ENCODE results near the gene S100A6.
A peak's percentile ranks its signal among the peaks of the same experiment; 100 is the strongest.

S100A6 gene

GRCh38 chr1:153493343-153493960, 42.3 kb downstream of the S100A6 start:
- no peak for DNase-seq

GRCh38 chr1:153490272-153491051, 45.3 kb downstream of the S100A6 start:
- DNase-seq, result peak; percentile 80 to 83

GRCh38 chr1:153488731-153489130, 47.1 kb downstream of the S100A6 start:
- no peak for DNase-seq

- no peak for DNase-seq
Observed at GRCh38 chr1:153487707-153488106, 48.1 kb downstream of the S100A6 start.

GRCh38 chr1:153485863-153486262, 49.9 kb downstream of the S100A6 start:
- no peak for DNase-seq

Data from Kasumi-1 (cell line).